SIG-M5 (cell line): ENCODE measurements around the gene TDP1.
"Not testable (repeated sequence)": the region's sequence is repeated elsewhere in the genome, so short reads cannot be mapped to it uniquely, and the experiment has no call there.

Source experiments
- DNase-seq: peaks from one replicate; lab custom pipeline; 2025; lab: John Stamatoyannopoulos, UW

TDP1 gene

GRCh38 chr14:89990218-89990617 is 34.5 kb downstream of the TDP1 start:
- no peak for DNase-seq

- DNase-seq = no peak
These were observed 35.0 kb downstream of the TDP1 start for GRCh38 chr14:89990623-89991275.

- no peak for DNase-seq
These were observed 36.5 kb downstream of the TDP1 start for GRCh38 chr14:89992273-89992672.

GRCh38 chr14:89996963-89997362 is 41.2 kb downstream of the TDP1 start:
- DNase-seq = no peak

- no peak for DNase-seq
These were observed 45.2 kb downstream of the TDP1 start for GRCh38 chr14:90000935-90001334.

- DNase-seq = no peak
These were observed 48.0 kb downstream of the TDP1 start for GRCh38 chr14:90003526-90004307.

- DNase-seq = no peak
These were observed 49.7 kb downstream of the TDP1 start for GRCh38 chr14:90005441-90005840.

- DNase-seq = no peak
These were observed 50.3 kb downstream of the TDP1 start for GRCh38 chr14:90005939-90006530.

GRCh38 chr14:90017371-90017770 is 61.6 kb downstream of the TDP1 start:
- no peak for DNase-seq

GRCh38 chr14:90019824-90020523 is 64.2 kb downstream of the TDP1 start:
- no peak for DNase-seq

- no peak for DNase-seq
These were observed 67.6 kb downstream of the TDP1 start for GRCh38 chr14:90023176-90023896.

GRCh38 chr14:90024910-90025309 is 69.2 kb downstream of the TDP1 start:
- no peak for DNase-seq

- not testable (repeated sequence) for DNase-seq
These were observed 70.9 kb downstream of the TDP1 start for GRCh38 chr14:90026608-90027007.

GRCh38 chr14:90027842-90028241 is 72.1 kb downstream of the TDP1 start:
- no peak for DNase-seq

GRCh38 chr14:90034156-90034555 is 78.4 kb downstream of the TDP1 start:
- DNase-seq = no peak

GRCh38 chr14:90034835-90035525 is 79.3 kb downstream of the TDP1 start:
- no peak for DNase-seq

- DNase-seq = no peak
These were observed 83.7 kb downstream of the TDP1 start for GRCh38 chr14:90039253-90040010.

- no peak for DNase-seq
These were observed 84.7 kb downstream of the TDP1 start for GRCh38 chr14:90040411-90040810.

- no peak for DNase-seq
These were observed 86.9 kb downstream of the TDP1 start for GRCh38 chr14:90042496-90043252.

- DNase-seq = no peak
These were observed 89.9 kb downstream of the TDP1 start for GRCh38 chr14:90045616-90046015.
